ENCODE results near the gene ZNF287. TPM values are rescaled to one million over a fixed set of nuclear protein-coding genes. Genes with fewer than 3 reads are reported as not detected.

The ZNF287 gene
- total RNA-seq, 1 experiment from 2014 or later: 5.4 TPM

DNA sequence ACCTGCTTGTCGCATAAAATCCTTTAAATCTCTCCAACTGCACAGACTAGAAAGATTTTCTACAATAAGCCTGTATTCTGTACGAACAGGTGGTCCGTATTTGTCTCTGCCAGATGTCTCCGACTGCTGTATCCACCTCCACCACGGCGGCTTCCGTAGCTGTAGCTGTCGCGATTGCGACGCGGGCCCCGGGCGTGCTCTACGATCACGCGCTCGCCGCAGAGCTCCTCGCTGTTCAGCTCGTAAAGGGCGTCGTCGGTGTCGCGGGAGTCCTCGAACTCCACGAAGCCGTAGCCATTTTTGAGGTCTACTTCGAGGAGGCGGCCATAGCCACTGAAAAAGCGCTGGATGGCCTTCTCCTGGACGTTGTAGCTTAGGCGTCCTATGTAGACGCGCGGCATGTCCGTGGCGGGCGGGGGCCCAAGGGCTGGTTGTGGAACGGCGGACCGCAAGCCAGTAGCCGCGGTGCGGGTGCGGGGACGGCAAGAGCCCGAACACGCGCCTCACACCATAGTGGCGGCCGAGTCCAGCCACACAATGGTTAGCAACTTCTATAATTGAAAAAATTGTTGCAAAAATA lies 48.6 kb upstream of the ZNF287 start:
- DNase-seq (ENCODE audit: low spot score) (no peak), ATAC-seq (no peak)
- H3K4me1 Mint-ChIP-seq: no peaks in the 10 kb centered on the region
- no peak overlapping the region for H3K4me3 Mint-ChIP-seq
- ChIA-PET CTCF (no interaction called here), POLR2A (no interaction called here)
- H3K27me3 Mint-ChIP-seq (ENCODE audit: low read depth): peaks cover 10% of the 10 kb centered on the region
- peaks cover 39% of the 10 kb centered on the region for H3K36me3 Mint-ChIP-seq
- TF ChIP-seq ZBTB21 (CRISPR knock-in tag; IDR thresholded peaks at IDR 0.05; ENCODE audit: borderline replicate concordance): no peak
- TF ChIP-seq, protein P1, sequence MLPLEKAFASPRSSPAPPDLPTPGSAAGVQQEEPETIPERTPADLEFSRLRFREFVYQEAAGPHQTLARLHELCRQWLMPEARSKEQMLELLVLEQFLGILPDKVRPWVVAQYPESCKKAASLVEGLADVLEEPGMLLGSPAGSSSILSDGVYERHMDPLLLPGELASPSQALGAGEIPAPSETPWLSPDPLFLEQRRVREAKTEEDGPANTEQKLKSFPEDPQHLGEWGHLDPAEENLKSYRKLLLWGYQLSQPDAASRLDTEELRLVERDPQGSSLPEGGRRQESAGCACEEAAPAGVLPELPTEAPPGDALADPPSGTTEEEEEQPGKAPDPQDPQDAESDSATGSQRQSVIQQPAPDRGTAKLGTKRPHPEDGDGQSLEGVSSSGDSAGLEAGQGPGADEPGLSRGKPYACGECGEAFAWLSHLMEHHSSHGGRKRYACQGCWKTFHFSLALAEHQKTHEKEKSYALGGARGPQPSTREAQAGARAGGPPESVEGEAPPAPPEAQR (CRISPR knock-in tag; IDR thresholded peaks at IDR 0.05): no peak
- TF ChIP-seq RELA (CRISPR knock-in tag; IDR thresholded peaks at IDR 0.05; ENCODE audit: borderline replicate concordance): no peak
- no peak for TF ChIP-seq SOX15 (CRISPR knock-in tag; IDR thresholded peaks at IDR 0.05)
- no peak for TF ChIP-seq RORB (CRISPR knock-in tag; IDR thresholded peaks at IDR 0.05)
- TF ChIP-seq, protein P2, sequence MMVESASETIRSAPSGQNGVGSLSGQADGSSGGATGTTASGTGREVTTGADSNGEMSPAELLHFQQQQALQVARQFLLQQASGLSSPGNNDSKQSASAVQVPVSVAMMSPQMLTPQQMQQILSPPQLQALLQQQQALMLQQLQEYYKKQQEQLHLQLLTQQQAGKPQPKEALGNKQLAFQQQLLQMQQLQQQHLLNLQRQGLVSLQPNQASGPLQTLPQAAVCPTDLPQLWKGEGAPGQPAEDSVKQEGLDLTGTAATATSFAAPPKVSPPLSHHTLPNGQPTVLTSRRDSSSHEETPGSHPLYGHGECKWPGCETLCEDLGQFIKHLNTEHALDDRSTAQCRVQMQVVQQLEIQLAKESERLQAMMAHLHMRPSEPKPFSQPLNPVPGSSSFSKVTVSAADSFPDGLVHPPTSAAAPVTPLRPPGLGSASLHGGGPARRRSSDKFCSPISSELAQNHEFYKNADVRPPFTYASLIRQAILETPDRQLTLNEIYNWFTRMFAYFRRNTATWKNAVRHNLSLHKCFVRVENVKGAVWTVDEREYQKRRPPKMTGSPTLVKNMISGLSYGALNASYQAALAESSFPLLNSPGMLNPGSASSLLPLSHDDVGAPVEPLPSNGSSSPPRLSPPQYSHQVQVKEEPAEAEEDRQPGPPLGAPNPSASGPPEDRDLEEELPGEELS (CRISPR knock-in tag; IDR thresholded peaks at IDR 0.05): no peak
- TF ChIP-seq CREM (CRISPR knock-in tag; IDR thresholded peaks at IDR 0.05): no peak
- no peak for TF ChIP-seq ZNF317 (CRISPR knock-in tag; IDR thresholded peaks at IDR 0.05; ENCODE audit: borderline replicate concordance, low read depth)
- TF ChIP-seq SMAD3 (CRISPR knock-in tag; IDR thresholded peaks at IDR 0.05; ENCODE audit: borderline replicate concordance): no peak
- no peak for TF ChIP-seq MYBL2 (CRISPR knock-in tag; IDR thresholded peaks at IDR 0.05)
- no peak for TF ChIP-seq PRRX2 (CRISPR knock-in tag; IDR thresholded peaks at IDR 0.05)
- TF ChIP-seq GTF2I (CRISPR knock-in tag; conservative IDR thresholded peaks at IDR 0.05): no peak
- no peak for TF ChIP-seq ZNF121 (CRISPR knock-in tag; IDR thresholded peaks at IDR 0.05)
- TF ChIP-seq KAT7 (CRISPR knock-in tag; IDR thresholded peaks at IDR 0.05; ENCODE audit: borderline replicate concordance): no peak
- TF ChIP-seq ESRRA (CRISPR knock-in tag; IDR thresholded peaks at IDR 0.05; ENCODE audit: borderline replicate concordance): no peak
- peaks cover 80% of the 10 kb centered on the region for H3K9me3 Mint-ChIP-seq
- H3K27ac Mint-ChIP-seq: no peak overlapping the region

DNA sequence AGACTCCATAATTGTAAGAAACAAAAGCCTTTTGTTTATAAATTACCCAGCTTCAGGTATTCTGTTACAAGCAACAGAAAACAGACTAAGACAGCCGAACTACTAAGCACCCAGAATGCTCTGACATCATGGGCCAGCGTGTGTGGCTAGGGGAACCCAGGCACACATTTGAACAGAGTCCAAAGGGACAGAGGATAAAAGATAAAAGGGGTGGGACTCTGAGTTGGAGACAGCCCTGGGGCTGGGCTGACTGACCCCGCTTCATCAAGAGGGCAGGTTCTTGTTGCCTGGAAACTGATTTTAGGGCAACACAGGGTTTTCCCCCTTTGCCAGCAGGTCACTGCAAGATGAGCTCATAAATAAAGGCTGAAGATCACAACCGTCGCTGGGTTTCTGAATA lies 30.5 kb upstream of the ZNF287 start:
- CTCF ChIA-PET: interaction anchor here (1.4 to 2.5 kb wide), 2 partner anchors 11 to 16 kb away, joined by 4 to 7 read pairs; no protein-coding TSS in a partner anchor
- POLR2A ChIA-PET: no interaction called here
- ATAC-seq (no peak), DNase-seq (ENCODE audit: low spot score) (no peak)
- Mint-ChIP-seq H3K9me3 (peaks cover 13% of the 10 kb centered on the region), H3K4me1 (no peaks in the 10 kb centered on the region), H3K27me3 (ENCODE audit: low read depth) (peaks cover 10% of the 10 kb centered on the region), H3K27ac (no peak overlapping the region), H3K4me3 (no peak overlapping the region), H3K36me3 (no peaks in the 10 kb centered on the region)
- TF ChIP-seq ZBTB21 (CRISPR knock-in tag; IDR thresholded peaks at IDR 0.05; ENCODE audit: borderline replicate concordance): no peak
- no peak for TF ChIP-seq RELA (CRISPR knock-in tag; IDR thresholded peaks at IDR 0.05; ENCODE audit: borderline replicate concordance)
- TF ChIP-seq, protein P3, sequence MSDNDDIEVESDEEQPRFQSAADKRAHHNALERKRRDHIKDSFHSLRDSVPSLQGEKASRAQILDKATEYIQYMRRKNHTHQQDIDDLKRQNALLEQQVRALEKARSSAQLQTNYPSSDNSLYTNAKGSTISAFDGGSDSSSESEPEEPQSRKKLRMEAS (CRISPR knock-in tag; IDR thresholded peaks at IDR 0.05): no peak
- TF ChIP-seq ZNF416 (CRISPR knock-in tag; IDR thresholded peaks at IDR 0.05): no peak
- no peak for TF ChIP-seq SMAD4 (CRISPR knock-in tag; IDR thresholded peaks at IDR 0.05)
- TF ChIP-seq, protein P4, sequence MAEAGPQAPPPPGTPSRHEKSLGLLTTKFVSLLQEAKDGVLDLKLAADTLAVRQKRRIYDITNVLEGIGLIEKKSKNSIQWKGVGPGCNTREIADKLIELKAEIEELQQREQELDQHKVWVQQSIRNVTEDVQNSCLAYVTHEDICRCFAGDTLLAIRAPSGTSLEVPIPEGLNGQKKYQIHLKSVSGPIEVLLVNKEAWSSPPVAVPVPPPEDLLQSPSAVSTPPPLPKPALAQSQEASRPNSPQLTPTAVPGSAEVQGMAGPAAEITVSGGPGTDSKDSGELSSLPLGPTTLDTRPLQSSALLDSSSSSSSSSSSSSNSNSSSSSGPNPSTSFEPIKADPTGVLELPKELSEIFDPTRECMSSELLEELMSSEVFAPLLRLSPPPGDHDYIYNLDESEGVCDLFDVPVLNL (CRISPR knock-in tag; IDR thresholded peaks at IDR 0.05; ENCODE audit: borderline replicate concordance, low read depth): no peak
- TF ChIP-seq ZNF138 (CRISPR knock-in tag; conservative IDR thresholded peaks at IDR 0.05): no peak
- TF ChIP-seq, protein P5, sequence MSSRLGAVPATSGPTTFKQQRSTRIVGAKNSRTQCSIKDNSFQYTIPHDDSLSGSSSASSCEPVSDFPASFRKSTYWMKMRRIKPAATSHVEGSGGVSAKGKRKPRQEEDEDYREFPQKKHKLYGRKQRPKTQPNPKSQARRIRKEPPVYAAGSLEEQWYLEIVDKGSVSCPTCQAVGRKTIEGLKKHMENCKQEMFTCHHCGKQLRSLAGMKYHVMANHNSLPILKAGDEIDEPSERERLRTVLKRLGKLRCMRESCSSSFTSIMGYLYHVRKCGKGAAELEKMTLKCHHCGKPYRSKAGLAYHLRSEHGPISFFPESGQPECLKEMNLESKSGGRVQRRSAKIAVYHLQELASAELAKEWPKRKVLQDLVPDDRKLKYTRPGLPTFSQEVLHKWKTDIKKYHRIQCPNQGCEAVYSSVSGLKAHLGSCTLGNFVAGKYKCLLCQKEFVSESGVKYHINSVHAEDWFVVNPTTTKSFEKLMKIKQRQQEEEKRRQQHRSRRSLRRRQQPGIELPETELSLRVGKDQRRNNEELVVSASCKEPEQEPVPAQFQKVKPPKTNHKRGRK (CRISPR knock-in tag; IDR thresholded peaks at IDR 0.05; ENCODE audit: borderline replicate concordance): no peak
- TF ChIP-seq, protein P6, sequence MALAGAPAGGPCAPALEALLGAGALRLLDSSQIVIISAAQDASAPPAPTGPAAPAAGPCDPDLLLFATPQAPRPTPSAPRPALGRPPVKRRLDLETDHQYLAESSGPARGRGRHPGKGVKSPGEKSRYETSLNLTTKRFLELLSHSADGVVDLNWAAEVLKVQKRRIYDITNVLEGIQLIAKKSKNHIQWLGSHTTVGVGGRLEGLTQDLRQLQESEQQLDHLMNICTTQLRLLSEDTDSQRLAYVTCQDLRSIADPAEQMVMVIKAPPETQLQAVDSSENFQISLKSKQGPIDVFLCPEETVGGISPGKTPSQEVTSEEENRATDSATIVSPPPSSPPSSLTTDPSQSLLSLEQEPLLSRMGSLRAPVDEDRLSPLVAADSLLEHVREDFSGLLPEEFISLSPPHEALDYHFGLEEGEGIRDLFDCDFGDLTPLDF (CRISPR knock-in tag; IDR thresholded peaks at IDR 0.05): no peak

Data from WTC11 (cell line).